HG03520 (cell line): ENCODE results near the gene PRICKLE4.
"Not testable (repeated sequence)": the region's sequence is repeated elsewhere in the genome, so short reads cannot be mapped to it uniquely, and the experiment has no call there.

Source experiments
- ATAC-seq: cut with Tn5 transposase; IDR thresholded peaks from one replicate; pipeline ENCODE4 v1.9.1; 2021; ENCODE audit warnings: mild to moderate bottlenecking, moderate library complexity; ENCODE audit not compliant: unreplicated experiment

PRICKLE4 gene

GRCh38 chr6:41791305-41791704, 10.7 kb downstream of the PRICKLE4 start:
- no peak for ATAC-seq

DNA sequence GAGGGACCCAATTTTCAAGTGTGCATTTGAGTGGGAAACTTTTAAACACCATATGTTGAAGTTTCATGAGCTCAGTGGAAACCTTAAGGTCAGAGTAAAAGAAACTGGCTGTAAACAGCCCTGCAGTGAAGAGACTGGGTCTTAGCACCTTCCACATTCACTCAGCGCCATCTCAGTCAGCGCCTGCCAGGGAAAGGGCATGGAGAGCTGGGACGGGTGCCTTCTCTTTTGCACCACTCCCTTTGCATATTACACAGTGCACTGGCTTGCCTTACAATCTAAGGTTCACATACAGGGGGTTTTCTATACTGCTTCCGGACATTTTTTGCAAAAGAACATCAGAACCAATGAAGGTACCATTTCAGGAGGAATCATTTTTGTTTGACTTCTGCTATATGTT, 11.4 kb downstream of the PRICKLE4 start:
- ATAC-seq, result no peak

DNA sequence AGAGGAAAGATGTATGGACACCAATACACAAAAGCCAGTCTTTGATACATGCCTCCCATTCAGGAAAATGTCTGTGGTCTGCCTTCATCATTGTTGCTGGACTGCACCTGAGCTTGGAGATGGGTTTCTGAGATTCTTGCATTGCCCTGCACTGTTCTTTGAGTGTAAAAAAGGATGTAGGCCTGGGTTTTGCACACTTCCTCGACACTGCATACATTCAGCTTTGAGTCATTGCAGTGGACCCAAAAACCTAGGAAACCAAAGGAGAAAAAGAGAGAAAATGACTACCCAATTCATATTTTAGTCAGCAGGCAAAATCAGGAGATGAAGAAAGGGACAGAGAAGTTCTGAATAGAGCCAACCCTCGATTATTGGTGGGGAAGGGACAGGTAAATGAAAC, 15.9 kb downstream of the PRICKLE4 start:
- no peak for ATAC-seq

- no peak for ATAC-seq
These were observed 18.4 kb downstream of the PRICKLE4 start for GRCh38 chr6:41798901-41799558.

- ATAC-seq, result no peak
These were observed 19.0 kb downstream of the PRICKLE4 start for GRCh38 chr6:41799559-41799911.

GRCh38 chr6:41801380-41801779, 20.8 kb downstream of the PRICKLE4 start:
- no peak for ATAC-seq

DNA sequence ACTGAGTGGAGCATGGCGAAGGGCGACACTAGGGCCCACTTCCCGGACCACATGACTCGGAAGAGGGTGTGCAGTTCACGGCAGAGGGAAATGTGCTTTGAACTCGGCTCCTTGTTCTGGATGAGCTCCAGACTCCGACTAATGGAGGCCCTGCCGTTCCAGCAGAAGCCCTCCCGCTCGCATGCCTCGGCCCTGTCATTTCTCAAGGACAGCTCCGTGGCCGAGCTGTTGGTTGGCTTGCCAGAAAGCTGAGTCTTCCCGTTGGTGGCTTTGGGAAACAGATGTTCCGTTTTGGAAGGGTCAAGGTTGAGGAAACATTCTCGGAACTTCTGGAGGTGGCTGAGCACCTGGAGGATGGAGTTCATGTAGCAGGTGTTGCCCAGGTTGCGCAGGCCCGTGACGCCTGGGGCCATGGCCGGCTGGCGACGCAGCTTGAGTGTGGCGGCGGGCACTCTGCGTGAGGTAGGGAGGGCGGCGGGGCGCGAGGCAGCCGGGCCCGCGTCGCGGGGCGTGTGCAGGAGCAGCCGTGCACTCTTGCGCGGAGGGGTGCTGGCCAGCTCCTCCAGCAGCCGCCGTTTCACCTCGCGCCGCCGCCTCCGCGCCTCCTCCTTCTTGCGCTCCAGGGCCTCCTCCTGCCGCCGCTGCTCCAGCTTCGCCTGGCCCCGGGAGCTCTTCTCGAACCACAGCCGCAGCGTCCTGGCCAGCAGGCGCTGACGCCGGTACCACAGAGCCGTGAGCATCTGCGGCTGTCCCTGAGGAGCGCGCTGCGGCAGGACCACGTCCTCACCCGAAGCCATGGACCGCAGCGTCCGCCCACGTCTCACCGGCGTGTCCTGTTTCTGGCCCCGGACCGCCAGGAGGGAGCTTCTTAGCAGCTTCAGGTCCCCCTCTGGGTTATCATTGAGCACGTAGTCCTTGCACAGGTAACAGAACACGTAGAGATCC, 25.5 kb downstream of the PRICKLE4 start:
- no peak for ATAC-seq

- ATAC-seq, result no peak
These were observed 30.5 kb downstream of the PRICKLE4 start for GRCh38 chr6:41811095-41811494.

DNA sequence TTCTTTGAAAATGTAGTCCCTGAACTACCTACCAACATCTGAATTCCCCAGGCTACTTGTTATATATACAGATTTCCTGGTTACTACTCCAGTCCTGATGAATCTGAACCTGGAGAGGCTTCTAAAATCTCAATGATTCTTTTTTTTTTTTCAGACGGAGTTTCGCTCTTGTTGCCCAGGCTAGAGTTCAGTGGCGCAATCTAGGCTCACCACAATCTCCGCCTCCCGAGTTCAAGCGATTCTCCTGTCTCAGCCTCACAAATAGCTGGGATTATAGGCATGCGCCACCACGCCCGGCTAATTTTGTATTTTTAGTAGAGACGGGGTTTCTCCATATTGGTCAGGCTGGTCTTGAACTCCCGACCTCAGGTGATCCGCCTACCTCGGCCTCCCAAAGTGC, 31.4 kb downstream of the PRICKLE4 start:
- ATAC-seq, result not testable (repeated sequence)

- ATAC-seq, result no peak
These were observed 32.9 kb downstream of the PRICKLE4 start for GRCh38 chr6:41813469-41813868.

DNA sequence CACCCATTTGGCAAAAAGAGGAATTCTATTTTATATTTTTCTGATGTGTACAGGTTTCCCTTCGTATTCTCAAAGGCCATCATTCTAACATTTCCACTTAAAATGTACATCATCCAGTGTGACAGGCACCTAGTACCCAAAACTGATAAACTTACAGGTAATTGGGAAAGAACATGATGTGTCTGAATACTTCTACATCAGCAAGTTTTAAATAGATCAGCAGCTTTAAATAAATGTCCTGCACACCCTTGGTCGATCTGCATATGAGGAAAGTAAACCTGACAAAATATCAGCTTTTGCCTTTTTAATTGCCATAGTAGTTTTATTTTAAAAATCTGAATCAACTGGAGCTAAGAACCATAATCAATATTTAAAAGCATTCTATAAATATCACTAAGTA, 33.4 kb downstream of the PRICKLE4 start:
- ATAC-seq, result no peak

DNA sequence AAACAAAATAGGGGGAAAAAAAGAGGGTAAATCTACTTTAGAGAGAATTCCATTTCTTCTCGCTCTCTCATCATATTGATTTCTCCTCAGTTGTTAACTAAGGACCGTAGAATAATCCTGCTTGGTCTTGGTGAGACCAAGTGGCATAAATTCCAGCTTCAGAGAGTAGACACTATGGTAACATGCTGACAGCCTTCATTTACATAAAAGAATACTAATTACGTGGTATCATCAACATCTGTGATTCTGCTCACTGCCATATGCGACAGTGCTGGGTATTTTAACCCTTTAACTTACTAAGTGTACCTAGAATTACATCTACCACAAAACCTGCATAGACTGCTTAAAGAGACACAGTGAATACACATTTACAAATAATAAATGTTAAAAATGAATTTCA, 34.0 kb downstream of the PRICKLE4 start:
- ATAC-seq, result no peak

DNA sequence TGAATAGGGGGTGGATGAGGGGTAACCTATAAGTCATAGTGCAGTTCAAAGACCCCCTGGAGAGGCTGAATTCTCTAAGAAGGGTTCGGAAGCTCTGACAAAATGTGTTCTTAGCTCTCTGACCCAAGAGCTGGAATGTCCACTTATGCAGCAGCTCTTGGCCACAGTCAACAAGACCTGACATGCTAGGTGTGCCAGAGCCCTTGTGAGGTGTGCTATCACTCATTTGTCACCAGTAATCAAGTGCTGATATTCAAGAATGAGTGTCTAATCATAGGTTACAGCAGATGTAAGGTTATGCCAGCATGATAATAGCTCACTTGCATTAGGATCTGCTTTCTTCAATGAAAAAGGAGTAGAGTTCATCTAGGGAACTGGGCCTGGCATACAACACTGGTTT, 35.0 kb downstream of the PRICKLE4 start:
- ATAC-seq, result no peak

DNA sequence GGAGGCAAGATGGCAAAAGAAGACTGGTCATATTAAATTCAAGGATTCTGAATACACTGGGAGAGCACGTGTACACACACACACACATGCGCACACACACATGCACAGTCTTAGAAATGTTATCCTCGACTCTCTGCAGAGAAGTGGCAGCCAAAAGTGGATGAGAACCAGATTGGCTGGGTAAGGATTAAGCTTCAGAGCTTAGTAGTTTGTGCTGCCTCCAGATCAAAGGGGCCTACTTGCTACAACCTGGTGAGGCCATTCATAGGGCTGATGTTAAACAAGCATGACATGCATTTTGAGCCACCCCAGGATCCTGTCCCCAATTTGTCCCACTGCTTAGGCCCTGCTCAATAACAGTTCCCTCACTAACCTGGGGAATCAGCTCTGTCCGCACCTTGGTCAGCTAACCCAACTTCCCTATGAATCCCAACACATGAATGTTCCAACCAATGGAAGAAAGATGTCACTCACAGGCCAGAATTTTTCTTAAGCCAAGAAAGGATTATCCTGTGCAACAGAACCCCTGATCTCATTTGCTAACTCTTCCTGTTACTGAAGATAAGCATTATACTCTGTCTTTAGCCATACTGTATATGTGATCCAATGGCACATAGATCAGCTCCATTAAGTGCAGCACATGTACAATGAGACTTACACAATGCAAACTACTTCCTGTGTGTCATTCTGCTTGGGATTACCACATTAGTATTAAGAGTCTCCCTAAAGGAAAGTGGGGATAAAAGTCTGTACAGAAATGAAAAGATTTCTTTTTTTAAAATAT, 37.9 kb downstream of the PRICKLE4 start:
- no peak for ATAC-seq

DNA sequence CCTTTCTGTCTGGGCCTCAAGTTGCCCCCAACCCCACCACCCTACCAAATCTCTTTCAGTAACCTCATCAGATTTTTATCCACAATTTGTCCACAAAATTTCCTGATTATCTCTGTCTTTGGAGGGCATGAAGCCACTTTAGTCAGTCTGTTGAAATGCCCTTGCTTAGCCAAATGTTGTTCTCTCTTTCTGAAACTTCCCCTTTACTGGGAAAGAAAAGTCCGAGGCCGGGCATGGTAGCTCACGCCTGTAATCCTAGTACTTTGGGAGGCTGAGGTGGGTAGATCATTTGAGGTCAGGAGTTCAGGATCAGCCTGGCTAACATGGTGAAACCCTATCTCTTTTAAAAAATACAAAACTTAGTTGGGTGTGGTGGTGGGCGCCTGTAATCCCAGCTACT, 40.7 kb downstream of the PRICKLE4 start:
- no peak for ATAC-seq

DNA sequence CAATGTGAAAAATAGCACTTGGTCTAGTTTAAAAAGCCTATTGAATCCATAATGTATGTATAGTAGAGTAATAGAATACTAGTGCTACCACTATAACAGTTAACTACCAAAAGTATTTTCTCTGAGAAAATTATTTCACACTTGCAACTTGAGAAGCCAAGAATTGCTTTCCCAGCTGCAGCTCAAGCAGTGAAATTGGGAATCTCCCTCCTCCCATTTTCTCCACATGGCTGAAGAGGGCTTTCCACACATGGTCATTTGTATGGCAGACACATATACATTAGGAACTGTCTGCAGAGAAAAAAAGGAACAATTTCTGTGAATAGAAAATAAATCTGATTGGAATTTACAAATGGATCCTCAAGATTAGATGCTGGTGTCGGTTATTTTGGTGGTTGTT, 41.4 kb downstream of the PRICKLE4 start:
- no peak for ATAC-seq

DNA sequence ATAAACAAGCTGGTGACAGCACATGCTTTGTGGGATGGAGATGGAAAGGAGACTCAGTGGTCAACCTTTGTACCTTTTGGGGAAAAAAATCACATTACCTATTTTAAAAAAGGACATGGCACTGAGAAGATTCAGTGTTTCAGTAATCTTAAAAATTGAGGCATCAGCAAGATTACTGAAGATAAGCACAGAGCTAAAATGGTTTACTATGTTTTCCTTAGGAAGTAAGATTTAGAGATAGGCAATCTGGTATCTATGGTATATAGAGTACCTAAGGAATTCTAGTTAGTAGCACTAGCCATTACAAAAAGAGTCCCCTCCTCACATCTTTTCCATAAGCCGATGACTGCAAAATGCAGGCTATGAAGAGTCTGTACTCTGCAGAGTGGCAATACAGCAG, 42.6 kb downstream of the PRICKLE4 start:
- ATAC-seq, result no peak

DNA sequence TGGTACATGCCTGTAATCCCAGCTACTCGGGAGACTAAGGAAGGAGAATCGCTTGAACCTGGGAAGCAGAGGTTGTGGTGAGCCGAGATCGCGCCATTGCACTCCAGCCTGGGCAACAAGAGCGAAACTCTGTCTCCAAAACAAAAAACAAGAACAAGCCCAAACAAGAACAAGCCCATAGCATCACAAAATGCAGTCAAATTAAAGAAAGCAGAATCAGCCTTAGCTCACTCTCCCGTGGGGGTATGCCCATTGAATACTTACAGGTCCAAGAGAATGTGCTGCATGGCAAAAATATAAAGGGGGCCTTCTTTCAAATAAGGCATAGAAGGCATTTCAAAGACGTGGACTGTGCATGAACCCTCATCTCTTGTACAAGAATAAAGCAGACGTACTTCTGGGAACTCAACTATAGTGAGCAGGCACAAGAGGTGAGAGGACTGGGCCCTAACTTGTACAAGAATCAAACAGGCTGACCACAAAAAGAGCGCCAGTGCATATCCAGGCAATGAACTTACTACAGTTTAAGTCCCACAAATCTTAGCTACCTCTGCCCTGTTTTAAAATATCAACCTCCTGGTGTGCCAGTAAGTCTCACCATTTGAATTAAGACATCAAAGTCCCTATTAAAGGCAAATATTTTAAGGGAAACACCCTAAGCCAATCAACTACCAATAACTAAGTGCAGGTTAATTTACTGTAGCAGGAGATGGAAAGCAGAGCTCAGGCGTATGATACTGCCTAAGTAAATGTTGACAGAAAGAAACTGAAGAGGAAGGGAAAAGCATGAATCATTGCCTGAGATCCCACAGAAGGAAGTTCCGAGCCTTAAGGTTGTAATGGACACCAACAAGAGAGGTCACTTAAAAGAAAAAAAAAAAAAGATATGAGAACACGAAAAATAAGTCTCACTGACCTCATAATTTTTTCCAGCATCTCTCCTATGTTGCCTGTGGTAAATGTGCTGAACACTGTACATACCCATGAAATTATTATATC, 44.3 kb downstream of the PRICKLE4 start:
- no peak for ATAC-seq

DNA sequence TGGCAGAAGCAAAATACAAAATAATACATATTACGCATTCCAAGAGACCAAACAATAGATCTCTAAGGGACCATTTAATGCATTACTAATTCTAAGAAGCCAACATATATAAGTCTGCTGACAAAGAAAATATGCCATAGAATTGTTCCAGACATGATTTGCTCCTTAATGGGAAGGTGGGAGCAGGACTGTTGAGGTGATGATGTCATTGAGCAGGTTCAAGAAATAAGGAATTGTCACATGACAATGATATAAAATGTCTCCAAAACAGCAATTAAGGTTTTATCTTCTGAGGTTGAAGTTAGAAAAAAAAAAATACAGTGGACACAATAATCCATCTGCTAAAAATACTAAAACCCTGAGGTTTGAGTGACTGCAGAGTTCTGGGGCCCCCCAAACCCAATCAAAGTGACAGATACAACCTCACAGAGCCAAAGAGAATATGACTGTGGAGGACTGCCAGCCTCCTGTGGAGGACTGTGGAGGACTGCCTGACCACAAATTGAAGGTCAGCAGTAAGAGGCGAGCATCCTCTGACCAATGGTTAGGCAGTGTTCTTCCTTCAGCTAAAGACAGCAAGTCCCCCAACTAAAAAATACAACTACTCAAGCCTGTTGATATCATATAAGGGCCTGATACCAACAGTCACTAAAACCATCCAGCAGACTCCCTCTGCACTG, 45.9 kb downstream of the PRICKLE4 start:
- ATAC-seq, result no peak

DNA sequence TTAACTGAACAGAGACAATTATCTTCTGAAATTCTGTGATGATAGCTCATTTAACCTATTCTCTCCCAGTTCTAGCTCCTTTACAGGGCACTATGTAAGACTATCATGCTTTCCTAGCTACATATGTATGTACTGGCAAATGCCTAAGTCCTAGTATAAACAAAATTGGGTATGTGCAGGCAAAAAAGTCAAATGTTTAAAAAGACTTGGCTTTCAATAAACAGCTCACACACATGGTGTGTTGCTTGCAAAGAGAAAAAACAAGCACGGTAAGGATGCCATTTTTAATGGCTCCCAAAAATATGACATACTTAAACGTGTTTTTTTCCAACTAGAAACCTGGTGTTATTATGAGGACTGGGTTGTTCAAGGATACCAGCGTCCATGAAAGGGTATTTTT, 51.7 kb downstream of the PRICKLE4 start:
- ATAC-seq, result no peak
